GM21529 (cell line): ENCODE data around the gene CRLF1.

Source experiments
- ATAC-seq: cut with Tn5 transposase; IDR thresholded peaks from one replicate; pipeline ENCODE4 v1.9.1; 2021; ENCODE audit not compliant: unreplicated experiment

The CRLF1 gene, protein sequence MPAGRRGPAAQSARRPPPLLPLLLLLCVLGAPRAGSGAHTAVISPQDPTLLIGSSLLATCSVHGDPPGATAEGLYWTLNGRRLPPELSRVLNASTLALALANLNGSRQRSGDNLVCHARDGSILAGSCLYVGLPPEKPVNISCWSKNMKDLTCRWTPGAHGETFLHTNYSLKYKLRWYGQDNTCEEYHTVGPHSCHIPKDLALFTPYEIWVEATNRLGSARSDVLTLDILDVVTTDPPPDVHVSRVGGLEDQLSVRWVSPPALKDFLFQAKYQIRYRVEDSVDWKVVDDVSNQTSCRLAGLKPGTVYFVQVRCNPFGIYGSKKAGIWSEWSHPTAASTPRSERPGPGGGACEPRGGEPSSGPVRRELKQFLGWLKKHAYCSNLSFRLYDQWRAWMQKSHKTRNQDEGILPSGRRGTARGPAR

DNA sequence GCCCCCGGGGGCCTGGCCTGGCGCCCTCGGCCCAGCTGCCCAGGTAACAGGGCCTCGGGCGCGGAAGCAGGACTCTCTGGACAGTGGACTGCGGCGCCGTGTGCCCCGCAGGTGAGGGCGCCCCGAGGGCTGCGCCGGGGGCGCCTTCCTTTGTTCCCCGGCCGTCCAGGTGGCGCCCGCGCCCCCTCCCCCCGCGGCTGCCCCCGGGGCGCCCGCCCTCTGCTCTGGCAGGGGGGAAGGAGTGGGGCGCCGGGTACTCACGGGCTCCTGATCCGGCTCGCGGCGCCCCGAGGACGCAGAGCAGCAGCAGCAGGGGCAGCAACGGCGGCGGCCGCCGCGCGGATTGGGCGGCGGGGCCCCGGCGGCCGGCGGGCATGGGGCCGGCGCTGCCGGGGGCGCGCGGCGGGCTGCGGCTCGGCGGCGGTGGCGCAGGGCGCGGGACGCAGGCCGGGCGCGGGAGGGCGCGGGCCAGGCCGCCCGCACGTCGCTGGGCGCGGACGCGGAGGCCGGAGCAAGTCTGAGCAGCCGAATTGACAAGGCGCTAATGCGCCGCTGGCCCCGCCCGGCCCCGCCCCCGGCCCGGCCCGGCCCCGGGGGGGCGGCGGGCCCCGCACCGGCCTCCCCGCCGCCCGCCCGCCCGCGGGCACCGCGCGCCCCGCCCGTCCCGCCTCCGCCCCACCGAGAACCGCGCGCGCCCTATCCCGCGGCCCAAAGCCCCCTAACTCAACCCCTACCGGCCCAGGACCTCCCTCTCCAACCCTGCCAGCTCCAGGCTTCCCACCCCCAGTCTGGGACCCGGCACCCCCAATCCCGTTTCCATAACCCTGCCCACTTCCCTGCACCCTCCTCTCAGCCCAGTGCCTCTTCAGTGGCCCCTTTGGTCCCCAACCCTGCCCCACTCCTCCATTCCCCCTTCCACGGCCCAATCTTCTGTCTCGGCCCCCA is at the start of gene CRLF1:
TSS of gene CRLF1 (minus strand) at position 519 of the 945 bp plus-strand sequence. CDS start at position 376, 143 bp downstream.
- ATAC-seq, result no peak

DNA sequence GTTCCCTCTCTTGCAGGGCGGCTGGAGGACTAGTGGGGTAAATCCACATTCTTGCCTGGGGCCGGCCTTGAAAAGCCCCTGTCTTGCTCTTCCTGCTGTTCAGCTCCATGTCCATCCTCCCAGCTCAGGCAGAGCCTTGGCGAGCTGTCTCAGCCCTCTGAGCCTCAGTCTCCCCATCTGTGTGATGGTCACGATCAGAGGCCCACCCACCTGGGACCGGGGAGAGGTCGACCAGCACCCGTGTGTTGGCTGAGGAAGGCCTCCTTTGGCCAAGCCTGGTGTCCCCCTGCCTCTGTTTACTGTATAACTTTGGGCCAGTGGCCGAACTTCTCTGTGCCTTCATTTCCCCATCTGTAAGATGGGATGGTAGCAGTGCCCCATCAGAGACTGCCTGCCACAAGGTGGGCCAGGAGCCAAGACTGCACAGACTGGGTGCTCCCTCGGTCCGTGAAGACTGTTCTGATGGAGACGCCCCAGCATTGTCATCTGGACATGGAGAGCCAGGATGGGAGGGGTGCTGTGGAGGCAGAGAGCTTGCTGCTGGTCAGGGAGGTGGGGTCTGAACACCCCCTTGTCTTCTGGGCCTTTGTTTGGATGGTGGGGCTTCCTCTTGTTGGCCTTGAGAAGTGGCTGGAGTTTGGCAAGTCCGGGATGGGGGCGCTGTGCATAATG is 48.7 kb upstream of the CRLF1 start:
- ATAC-seq, result no peak

DNA sequence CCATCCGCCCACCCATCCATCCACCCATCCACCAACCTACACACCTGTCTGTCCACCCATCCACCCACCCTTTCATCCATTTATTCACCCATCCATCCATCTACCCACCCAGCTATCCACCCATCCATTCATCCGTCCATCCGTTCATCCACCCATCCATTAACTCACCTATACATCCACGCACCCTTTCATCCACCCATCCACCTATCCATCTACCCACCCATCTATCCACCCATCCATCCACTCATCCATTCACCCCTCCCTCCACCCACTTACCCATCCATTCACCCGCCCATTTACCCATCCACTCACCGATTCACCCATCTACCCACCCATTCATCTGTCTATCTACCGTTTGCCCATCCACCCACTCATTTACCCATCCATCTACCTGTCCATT is 47.9 kb upstream of the CRLF1 start:
- no peak for ATAC-seq

DNA sequence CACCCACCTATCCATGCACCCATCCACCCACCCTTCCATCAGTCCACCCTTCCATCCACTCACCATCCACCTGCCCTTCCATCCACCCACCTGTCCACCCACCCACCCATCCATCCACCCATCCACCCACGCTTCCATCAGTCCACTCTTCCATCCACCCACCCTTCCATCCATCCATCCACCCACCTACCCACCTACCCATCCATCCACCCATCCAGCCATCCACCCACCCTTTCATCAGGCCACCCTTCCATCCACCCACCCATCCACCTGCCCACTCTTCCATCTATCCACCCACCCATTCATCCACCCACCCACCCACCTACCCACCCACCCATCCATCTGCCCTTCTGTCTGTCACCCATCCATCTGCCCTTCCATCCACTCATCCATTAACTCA is 47.3 kb upstream of the CRLF1 start:
- no peak for ATAC-seq

DNA sequence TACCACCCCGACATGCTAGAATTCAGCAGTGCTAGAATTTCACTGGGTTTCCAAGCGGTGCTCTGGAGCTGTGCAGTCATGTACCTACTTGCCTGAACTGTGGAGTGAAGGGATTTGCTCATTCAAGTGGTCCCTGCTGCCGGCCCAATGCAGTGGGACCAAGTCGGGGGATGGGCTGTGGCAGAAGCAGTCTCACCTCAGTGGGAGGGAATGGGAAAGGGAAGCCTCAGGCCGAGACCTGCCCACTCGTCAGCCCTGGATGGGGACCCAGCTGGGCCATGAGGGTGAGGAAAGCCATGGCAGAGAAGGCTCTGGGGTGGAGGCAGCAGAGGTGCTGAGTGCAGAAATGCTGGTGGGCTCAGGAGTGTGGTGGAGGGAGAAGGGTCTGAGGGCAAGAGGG is 45.1 kb upstream of the CRLF1 start:
- no peak for ATAC-seq

DNA sequence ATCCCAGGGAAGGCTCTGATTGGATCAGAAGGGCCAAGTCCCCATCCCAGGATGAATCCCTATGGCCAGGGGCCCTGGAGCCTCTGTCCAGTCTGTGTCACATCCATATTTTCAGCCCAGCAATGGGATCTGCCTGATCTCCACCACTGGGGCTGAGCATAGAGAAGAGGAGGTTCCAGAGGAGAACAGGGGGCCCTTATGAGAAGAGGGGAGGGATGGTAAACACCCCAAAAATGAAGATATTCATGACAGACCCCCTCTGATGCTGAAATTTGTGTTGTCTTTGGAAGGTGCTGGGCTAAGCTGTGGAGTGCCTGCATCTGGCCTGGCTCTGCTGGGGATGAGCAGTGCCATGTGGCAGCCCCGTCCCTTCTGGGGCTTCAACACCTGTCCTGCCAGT is 44.7 kb upstream of the CRLF1 start:
- ATAC-seq, result no peak

DNA sequence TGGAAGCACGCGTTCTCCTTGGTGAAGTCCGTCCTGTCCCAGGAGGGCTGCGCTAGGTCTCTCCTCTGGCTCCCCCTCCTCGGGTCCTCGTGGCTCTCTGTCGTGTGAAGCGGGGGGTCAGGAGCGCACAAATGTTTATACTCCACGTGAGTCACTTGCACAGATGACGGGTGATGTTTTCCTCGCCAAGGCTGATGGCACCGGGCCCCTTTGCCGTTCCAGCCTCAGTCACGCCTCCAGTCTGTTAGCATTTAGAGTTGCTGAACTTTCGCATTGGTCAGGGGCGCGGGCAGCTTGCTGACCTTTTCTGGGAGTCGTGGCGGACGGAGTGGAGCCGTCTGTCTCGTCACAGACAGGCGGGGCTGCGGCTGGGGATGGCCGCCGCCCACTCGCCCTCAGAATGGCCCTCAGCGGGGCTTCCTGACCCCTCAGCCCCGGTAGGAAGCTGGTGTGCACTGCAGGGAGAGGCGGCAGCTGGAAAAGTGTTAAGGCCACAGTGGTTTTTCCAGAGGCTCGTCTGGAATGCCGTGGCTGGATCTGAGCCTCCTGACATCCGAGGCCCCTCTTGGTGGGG is 44.0 kb upstream of the CRLF1 start:
- no peak for ATAC-seq

DNA sequence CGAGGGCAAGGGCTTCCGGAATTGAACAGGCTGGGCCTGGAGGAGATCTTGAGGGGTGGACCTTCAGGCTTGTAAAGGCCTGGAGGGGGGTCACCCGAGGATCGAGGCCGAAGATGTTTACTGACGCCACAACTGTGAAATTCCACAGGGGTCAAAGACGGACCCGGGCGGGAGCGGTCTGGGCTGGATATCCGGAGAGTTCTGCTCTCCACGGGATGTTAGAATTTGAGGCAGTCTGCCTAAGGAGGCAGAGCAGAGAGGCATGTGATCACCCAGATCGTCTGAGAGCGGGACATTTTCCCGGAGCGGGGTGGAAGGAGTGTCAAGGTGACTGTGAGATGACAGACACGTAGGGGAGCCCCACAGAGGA is 43.4 kb upstream of the CRLF1 start:
- ATAC-seq, result no peak

DNA sequence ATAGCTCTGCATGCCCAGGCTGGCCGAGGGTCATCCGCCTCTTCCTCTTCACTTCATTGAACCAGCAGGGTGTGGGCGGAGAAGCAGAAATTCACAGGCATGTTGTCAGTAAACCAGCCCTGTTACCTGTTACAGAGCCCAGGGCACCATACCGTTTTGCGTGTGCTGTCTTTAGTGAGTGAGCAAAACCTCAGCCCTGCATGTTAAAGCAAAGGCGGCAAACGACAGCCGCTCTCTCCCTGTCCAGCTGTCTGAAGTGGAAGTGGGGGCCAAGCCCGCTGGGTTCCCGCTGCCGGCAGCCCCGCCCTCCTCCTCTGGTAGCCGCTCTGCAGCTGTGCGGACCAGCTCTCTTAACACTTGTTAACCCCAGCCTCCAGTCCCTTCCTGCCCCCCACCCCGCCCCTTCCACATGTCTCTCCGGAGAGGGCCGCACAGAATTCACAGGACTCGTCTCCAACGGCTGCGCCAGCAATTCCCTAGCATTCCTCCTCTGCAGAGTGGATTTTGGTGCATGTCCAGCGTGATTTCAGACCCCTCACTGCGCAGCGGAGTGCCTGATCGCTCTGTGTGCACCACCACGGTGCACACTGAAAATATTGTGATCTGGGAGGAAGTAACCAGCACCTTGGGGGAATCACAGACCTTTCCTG is 42.9 kb upstream of the CRLF1 start:
- no peak for ATAC-seq

DNA sequence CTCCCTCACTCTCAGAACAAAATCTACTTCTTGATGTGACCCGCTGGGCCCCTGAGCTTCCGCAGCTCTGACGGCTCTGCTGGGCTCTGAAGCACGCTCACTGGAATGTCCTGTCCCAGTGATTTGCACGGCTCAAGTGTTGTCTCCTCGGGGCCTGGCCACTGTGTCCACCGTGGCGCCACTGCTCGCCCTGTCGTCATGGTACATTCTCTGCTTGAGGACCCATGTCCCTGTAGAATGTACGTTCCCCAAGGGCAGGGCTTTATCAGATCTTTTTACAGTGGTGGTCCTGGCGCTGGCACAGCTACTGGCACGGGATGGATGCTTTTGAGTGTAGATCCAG is 42.3 kb upstream of the CRLF1 start:
- no peak for ATAC-seq

DNA sequence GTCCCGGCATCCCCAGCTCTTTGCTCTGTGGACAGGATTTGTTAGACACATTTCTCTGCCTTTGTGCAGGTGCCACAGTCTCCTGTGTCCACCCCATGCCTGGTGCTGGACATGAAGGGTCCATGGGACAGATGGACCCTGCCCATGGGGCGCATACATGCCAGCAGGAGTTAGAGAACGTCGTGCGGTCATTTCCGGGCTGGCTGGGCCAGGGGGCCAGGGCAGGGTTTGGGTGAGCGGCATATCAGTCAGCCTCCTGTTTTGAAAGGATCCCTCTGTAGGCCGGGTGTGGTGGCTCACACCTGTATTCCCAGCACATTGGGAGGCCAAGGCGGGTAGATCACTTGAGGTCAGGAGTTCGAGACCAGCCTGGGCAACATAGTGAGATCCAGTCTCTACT is 41.2 kb upstream of the CRLF1 start:
- no peak for ATAC-seq

DNA sequence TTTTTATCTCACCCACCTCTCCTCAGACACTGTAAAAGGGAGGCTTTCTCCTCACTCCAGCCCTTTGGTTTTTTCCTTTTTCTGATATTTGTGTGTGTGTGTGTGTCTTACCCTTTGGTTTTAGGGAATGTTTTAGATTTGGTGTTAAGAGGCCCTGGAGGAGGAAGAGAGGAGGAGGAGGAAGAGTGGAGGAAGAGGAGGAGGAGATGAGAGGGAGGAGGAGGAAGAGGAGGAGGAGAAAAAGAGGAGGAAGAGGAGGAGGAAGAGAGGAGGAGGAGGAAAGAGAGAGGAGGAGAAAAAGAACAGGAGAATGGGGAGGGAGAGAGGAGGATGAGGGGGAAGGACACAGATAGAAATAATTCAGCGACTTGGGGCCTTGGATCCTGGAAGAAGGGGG is 40.8 kb upstream of the CRLF1 start:
- no peak for ATAC-seq

DNA sequence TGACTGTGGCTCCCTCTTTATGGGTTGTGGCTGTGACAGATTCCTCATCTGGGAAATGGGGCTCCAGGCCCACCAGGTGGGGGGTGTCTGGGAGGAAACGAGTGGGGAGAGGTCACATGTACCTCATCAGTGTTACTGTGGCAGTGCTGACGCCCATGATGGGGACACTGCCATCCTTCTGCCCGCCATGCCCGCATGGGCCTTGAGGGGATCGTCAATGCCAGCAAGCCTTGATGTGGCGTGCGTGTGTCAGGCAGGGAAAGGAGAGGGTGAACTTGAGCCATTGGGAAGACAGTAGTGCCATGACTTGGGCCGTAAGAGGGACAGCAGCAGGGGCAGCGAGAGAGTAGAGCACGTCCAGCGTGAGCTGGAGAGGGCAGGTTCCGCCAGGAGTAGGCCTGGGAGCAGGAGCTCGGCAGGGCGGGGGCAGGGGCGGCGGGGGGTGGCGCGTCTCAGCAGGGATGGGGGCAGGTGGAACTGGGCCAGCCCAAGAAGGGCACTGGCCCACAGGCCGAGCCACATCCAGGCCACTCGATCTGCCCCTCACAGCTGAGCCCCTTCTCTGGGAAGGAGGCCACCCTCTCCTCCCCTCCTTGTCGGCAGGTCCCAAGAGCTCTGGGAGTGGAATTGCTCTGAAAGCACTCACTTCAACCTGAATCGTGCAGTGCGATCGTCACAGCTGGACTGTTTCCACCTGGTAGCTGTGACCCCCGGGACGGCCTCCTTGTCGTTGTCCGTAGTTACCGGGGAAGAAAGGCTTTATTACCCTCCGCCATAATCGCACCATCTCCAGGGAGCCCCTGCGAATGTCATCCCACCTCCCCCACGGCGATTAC is 40.2 kb upstream of the CRLF1 start:
- ATAC-seq, result no peak

DNA sequence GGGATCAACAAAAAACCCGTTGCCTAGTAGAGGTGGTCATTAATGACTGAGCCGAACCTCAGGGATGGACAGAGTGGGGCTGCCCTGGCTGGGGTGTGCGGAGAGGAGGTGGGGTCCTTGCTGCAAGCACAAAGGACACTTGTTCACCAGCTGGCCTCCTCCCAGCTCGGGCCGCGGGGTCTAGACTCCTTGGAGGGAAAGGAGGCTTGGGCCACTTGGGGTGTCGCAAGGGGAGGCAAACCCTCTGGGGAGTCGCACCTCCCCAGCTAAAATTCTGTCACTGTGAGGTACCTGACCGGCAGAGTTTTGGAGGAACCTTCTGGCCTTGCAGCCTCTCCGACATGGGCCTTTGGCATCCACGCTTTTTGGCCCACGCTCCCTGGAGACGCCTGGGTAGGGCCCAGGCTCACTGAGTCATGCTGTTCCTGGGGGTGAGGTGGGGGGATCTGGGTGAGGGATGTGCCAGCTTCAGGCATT is 38.5 kb upstream of the CRLF1 start:
- ATAC-seq, result no peak

DNA sequence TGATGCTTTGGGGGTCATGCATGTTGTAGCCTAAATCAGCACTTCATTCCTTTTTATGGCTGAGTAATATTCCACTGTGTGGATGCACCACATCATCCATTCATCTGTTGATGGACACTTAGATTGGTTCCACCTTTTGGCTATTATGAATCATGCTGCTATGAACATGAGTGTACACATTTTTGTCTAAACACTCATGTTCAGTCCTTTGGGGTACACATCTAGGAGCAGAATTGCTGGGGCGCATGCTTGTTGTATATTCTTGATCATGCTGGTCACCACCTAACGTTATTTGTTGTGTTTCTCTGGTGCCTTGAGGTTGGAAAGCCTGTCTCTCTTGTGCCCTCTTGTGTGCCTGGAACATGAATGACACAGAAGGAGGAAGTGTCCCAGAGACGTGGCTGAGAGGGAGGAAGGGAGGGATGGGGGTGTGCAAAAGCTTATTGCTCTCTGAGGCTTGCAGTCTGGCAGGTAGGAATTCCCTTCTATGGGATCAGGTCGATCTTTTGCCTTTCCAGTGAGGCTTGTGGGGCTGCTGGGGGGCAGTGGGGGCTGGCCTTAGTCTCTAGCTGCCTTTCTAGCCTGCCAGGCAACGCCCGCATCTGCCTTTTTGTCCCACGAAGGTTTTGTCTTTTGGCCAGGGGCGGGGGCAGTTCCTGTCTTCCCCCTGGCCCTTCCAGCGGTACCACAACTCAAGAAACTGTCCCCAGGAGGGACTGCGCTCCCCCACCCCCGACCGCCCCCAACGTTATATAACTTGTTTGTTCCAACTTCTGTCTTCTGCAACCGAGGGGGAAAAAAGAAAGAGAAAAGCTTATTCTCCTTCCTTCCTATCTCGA is 37.8 kb upstream of the CRLF1 start:
- ATAC-seq, result no peak

DNA sequence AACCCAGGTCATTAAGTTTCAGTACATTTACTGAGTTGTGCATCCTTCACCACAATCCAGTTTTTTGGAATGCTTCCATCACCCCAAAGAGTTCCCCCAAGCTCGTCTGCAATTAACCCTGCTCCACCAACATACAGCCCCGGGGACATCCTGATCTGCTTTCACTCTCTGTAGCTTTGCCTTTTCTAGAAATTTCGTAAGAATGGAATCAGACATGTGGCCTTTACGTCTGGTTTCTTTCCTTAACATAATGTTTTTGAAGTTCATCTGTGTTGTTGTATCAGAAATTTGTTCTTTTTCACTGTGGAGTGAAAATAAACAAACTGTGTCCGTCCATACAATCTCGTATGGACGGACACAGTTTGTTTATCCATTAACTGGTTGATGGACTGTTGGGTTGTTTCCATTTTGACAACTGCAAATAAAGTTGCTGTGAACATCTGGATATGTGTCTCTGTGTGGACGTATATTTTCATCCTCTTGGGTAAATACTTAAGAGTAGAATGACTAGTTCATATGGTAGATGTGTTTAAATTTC is 33.2 kb upstream of the CRLF1 start:
- no peak for ATAC-seq

DNA sequence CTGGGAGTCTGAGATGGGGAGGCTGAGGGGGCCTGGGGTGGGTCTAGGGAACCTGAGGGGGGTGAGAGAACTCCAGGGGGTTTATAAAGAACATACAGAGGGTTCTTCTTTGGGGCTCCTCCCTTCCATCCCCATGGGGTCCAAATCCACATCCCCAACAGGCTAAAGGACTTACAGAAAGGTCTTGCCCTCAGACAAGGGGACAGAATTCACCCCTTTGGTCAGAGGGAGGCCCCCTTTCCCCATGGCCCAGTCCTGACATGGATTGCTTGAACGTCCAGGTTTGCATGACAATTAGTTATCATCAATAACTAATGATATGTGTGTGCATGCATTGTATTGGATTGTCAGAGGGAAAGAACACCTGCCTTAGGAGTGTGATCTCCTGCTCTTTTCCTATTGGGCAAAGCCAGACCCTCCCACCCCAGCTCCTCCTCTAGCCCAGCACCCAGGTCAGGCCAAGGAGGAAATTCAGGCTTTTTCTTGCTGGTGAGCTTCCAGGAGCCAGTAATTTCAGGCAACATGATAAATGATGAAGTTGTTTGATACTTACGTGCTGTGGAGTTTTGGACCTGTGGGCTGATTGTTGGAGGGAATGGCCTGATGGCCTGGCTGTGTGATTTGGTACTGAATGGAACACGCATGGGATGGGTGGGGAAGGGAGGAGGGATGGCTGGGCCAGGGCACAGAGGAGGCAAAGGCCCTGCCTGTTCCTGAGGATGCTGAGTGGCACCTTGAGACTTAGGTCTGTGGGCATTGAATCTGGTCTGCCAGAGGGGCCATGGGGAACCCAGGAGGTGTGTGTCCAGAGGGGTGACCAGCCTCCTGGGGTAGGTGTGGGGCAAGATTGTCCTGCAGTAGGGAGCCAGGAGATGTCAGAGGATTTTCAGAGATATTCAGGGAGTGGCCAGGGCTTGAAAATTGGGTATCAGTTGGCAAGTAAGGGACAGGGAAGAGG is 31.4 kb upstream of the CRLF1 start:
- ATAC-seq, result no peak
